Astrocyte of the spinal cord (primary cell): Measurements from ENCODE around the gene MRC2.

Experiments
- DNase-seq: peaks from one replicate; pipeline ENCODE4 v3.0.0; 2011; ENCODE audit warnings: low read depth, low spot score
- H3K4me3 ChIP-seq: 2 replicates; pipeline ENCODE4 v1.5.1; 2011; ENCODE audit warnings: low read depth, mild to moderate bottlenecking, low read length, moderate library complexity
- CTCF ChIP-seq: IDR thresholded peaks from 2 replicates; pipeline ENCODE4 v1.5.1; 2012; ENCODE audit warnings: low read depth, mild to moderate bottlenecking, low read length, inconsistent platforms
- in situ Hi-C: cut with HindIII; loops from 2 replicates; pipeline ENCODE4 v1.10.0; 2017; ENCODE audit warnings: low sequenced_read_pairs

Gene MRC2

GRCh38 chr17:62680541-62681052 lies 53.1 kb downstream of the MRC2 start:
- H3K4me3 ChIP-seq: no peak overlapping the region
- no peak for TF ChIP-seq CTCF
- in situ Hi-C loops: no loop called here
- DNase-seq: no peak

- DNase-seq: no peak
- H3K4me3 ChIP-seq: no peak overlapping the region
- in situ Hi-C loops: no loop called here
- TF ChIP-seq CTCF: no peak
Observed at GRCh38 chr17:62681061-62681938, 53.8 kb downstream of the MRC2 start.

GRCh38 chr17:62681939-62682381 lies 54.5 kb downstream of the MRC2 start:
- H3K4me3 ChIP-seq: no peak overlapping the region
- TF ChIP-seq CTCF: no peak
- in situ Hi-C loops: no loop called here
- no peak for DNase-seq

- DNase-seq: no peak
- in situ Hi-C loops: no loop called here
- no peak overlapping the region for H3K4me3 ChIP-seq
- TF ChIP-seq CTCF: no peak
Observed at GRCh38 chr17:62684179-62684578, 56.7 kb downstream of the MRC2 start.

GRCh38 chr17:62687997-62688396 lies 60.5 kb downstream of the MRC2 start:
- in situ Hi-C loops: no loop called here
- no peak for DNase-seq
- no peak overlapping the region for H3K4me3 ChIP-seq
- no peak for TF ChIP-seq CTCF

- H3K4me3 ChIP-seq: no peak overlapping the region
- DNase-seq: no peak
- in situ Hi-C loops: no loop called here
Observed at GRCh38 chr17:62688398-62689160, 61.1 kb downstream of the MRC2 start.

More at GRCh38 chr17:62688398-62689160, 61.1 kb downstream of the MRC2 start:
- no peak for TF ChIP-seq CTCF
